Activated T-cell treated with anti-CD3 and anti-CD28 coated beads for 4 hours (primary cell): ENCODE data around the gene GID4.

Experiments used
- DNase-seq: peaks from one replicate; pipeline ENCODE4 v3.0.0-alpha.2; 2020

GID4 gene

GRCh38 chr17:18105595-18105994 is 66.4 kb downstream of the GID4 start:
- DNase-seq: no peak

- DNase-seq: no peak
Measured at GRCh38 chr17:18106211-18106610, 67.0 kb downstream of the GID4 start.

GRCh38 chr17:18107061-18107790 is 68.0 kb downstream of the GID4 start:
- DNase-seq: no peak

GRCh38 chr17:18107971-18108370 is 68.8 kb downstream of the GID4 start:
- no peak for DNase-seq

- DNase-seq: no peak
Measured at GRCh38 chr17:18108401-18109312, 69.4 kb downstream of the GID4 start, which contains the start of gene MYO15A. Gene MYO15A, plus strand, starts transcription at chr17:18108756. Its CDS starts 10,045 bp downstream, at chr17:18118801.

- DNase-seq: no peak
Measured at GRCh38 chr17:18109935-18110485, 70.8 kb downstream of the GID4 start.

- DNase-seq: no peak
Measured at GRCh38 chr17:18110636-18111145, 71.5 kb downstream of the GID4 start.

GRCh38 chr17:18111330-18111971 is 72.2 kb downstream of the GID4 start:
- no peak for DNase-seq

- DNase-seq: no peak
Measured at GRCh38 chr17:18115517-18115916, 76.3 kb downstream of the GID4 start.

GRCh38 chr17:18116078-18116477 is 76.9 kb downstream of the GID4 start:
- DNase-seq: no peak

- no peak for DNase-seq
Measured at GRCh38 chr17:18117533-18117932, 78.3 kb downstream of the GID4 start.
